Neural cell (in vitro differentiated cells): ENCODE data around the gene SETSIP. TPM values are rescaled to one million over a fixed set of nuclear protein-coding genes. Genes with fewer than 3 reads are reported as not detected.

Experiments
- H2AFZ ChIP-seq: fragments of 200-600, 300-800 bp; sonication (generic), shearing (Covaris generic); 2 replicates; pipeline ENCODE4 v1.6.0; 2014; ENCODE audit warnings: low read depth, mild to moderate bottlenecking, antibody characterized with exemption, low read length, moderate library complexity
- H3F3A ChIP-seq: fragments of 200-600 bp; shearing (Covaris generic); 2 replicates; pipeline ENCODE4 v1.6.1; 2016; ENCODE audit warnings: mild to moderate bottlenecking, moderate library complexity, mixed read lengths, antibody characterized with exemption, low read length; ENCODE audit not compliant: insufficient read depth, poor library complexity, severe bottlenecking
- H3K27ac ChIP-seq: fragments of 200-600, 300-800 bp; sonication (generic), shearing (Covaris generic); 2 replicates; pipeline ENCODE4 v1.5.1; 2014; ENCODE audit warnings: mild to moderate bottlenecking, low read length, moderate library complexity
- H3K27me3 ChIP-seq: fragments of 300-800, 200-600 bp; sonication (generic), shearing (Covaris generic); 2 replicates; pipeline ENCODE4 v1.6.0; 2014; ENCODE audit warnings: mild to moderate bottlenecking, low read depth, low read length, moderate library complexity; ENCODE audit not compliant: insufficient read depth
- H3K36me3 ChIP-seq: fragments of 300-800, 200-600 bp; sonication (generic), shearing (Covaris generic); 2 replicates; pipeline ENCODE4 v1.5.1; 2014; ENCODE audit warnings: mild to moderate bottlenecking, antibody characterized with exemption, low read length, moderate library complexity; ENCODE audit not compliant: insufficient read depth
- H3K4me2 ChIP-seq: fragments of 300-800, 200-600 bp; sonication (generic), shearing (Covaris generic); 2 replicates; pipeline ENCODE4 v1.6.0; 2014; ENCODE audit warnings: mild to moderate bottlenecking, low read length
- H3K4me3 ChIP-seq: fragments of 300-800, 200-600 bp; sonication (generic), shearing (Covaris generic); 2 replicates; pipeline ENCODE4 v1.5.1; 2014; ENCODE audit warnings: mild to moderate bottlenecking, low read length, moderate library complexity
- H3K79me2 ChIP-seq: fragments of 200-600 bp; shearing (Covaris generic); replicated peaks from 2 replicates; pipeline ENCODE4 v1.6.0; 2014; ENCODE audit warnings: mild to moderate bottlenecking, low read length, moderate library complexity; ENCODE audit not compliant: insufficient read depth
- H3K9ac ChIP-seq: fragments of 300-800, 200-600 bp; sonication (generic), shearing (Covaris generic); 2 replicates; pipeline ENCODE4 v1.6.1; 2016; ENCODE audit warnings: mild to moderate bottlenecking, low read length, mixed read lengths
- H3K9me2 ChIP-seq: fragments of 200-600 bp; shearing (Covaris generic); 2 replicates; pipeline ENCODE4 v1.6.1; 2016; ENCODE audit warnings: mild to moderate bottlenecking, low read length, mixed read lengths; ENCODE audit not compliant: insufficient read depth
- H3K9me3 ChIP-seq: fragments of 200-600, 300-800 bp; sonication (generic), shearing (Covaris generic); 2 replicates; pipeline ENCODE4 v1.6.1; 2016; ENCODE audit warnings: mild to moderate bottlenecking, mixed run types, low read length, moderate library complexity, mixed read lengths
- H4K20me1 ChIP-seq: fragments of 200-600 bp; shearing (Covaris generic); 2 replicates; pipeline ENCODE4 v1.6.1; 2016; ENCODE audit warnings: mild to moderate bottlenecking, mixed run types; ENCODE audit not compliant: insufficient read depth
- EP300 ChIP-seq: fragments of 450-650 bp; conservative IDR thresholded peaks from 2 replicates; pipeline ENCODE4 v1.6.1; 2014; ENCODE audit warnings: antibody characterized with exemption, mild to moderate bottlenecking, moderate library complexity; ENCODE audit not compliant: poor library complexity, severe bottlenecking
- EZH2 ChIP-seq: fragments of 200-600, 300-800 bp; shearing (Covaris generic), sonication (generic); IDR thresholded peaks from 2 replicates; pipeline ENCODE4 v1.6.1; 2014; ENCODE audit warnings: antibody characterized with exemption, low read length, borderline replicate concordance, mild to moderate bottlenecking; ENCODE audit not compliant: insufficient read depth, poor library complexity, severe bottlenecking
- MXI1 ChIP-seq: fragments of 450-650 bp; conservative IDR thresholded peaks from 2 replicates; pipeline ENCODE4 v1.6.1; 2014; ENCODE audit warnings: antibody characterized with exemption, mild to moderate bottlenecking; ENCODE audit not compliant: poor library complexity, severe bottlenecking
- POLR2AphosphoS5 ChIP-seq: IDR thresholded peaks from 2 replicates; pipeline ENCODE4 v1.6.1; 2012
- RAD21 ChIP-seq: fragments of 450-650 bp; conservative IDR thresholded peaks from 2 replicates; pipeline ENCODE4 v1.6.1; 2014; ENCODE audit warnings: antibody characterized with exemption, mild to moderate bottlenecking, moderate library complexity
- SMC3 ChIP-seq: fragments of 450-650 bp; conservative IDR thresholded peaks from 2 replicates; pipeline ENCODE4 v1.6.1; 2014; ENCODE audit warnings: antibody characterized with exemption, mild to moderate bottlenecking, moderate library complexity; ENCODE audit not compliant: poor library complexity
- TAF1 ChIP-seq: IDR thresholded peaks from 2 replicates; pipeline ENCODE4 v1.6.1; 2012; ENCODE audit warnings: low read depth
- polyA plus RNA-seq: library from polyadenylated mRNA; depleted of rRNA; stranded (reverse); fragments of >200 nt; gene quantifications from 2 replicates; pipeline ENCODE4 v1.2.3, GENCODE V29; 2014
- TF ChIP-seq, protein P1 (sequence below): IDR thresholded peaks from 2 replicates; pipeline ENCODE4 v1.6.1; 2012; ENCODE audit warnings: borderline replicate concordance
- TF ChIP-seq, protein P2 (sequence below): fragments of 450-650 bp; IDR thresholded peaks from 2 replicates; pipeline ENCODE4 v1.5.1; 2014; ENCODE audit warnings: antibody characterized with exemption, mild to moderate bottlenecking, moderate library complexity; ENCODE audit not compliant: poor library complexity, severe bottlenecking

The SETSIP gene
- polyA plus RNA-seq, 1 donor from 2014 or later: not detected

DNA sequence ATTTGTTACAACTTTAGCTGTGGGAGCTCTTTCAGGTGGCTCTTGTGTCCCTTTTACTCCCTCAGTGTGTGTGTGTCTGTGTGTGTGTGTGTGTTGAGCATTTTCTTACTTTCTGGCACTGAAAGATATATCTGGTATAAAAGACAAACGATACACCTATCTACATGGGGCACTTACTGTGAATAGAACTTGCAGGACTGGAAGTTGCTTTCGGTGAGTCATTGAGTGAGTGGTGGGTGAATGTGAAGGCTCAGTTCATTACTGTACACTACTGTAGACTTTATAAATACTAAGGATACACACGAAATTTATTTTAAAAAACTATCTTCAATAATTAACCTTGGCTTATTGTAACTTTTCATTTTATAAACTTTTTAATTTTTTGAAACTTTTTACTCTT, 43.6 kb upstream of the SETSIP start:
- Histone ChIP-seq H3K27me3 (no peaks in the 10 kb centered on the region), H3K9me2 (no peaks in the 10 kb centered on the region), H3K79me2 (no peaks in the 10 kb centered on the region), H3K36me3 (no peaks in the 10 kb centered on the region), H4K20me1 (no peaks in the 10 kb centered on the region), H3F3A (no peaks in the 10 kb centered on the region), H3K9me3 (no peaks in the 10 kb centered on the region), H3K4me2 (no peak overlapping the region), H2AFZ (no peak overlapping the region), H3K4me3 (no peak overlapping the region), H3K9ac (no peak overlapping the region), H3K27ac (no peak overlapping the region)
- TF ChIP-seq, protein P1, sequence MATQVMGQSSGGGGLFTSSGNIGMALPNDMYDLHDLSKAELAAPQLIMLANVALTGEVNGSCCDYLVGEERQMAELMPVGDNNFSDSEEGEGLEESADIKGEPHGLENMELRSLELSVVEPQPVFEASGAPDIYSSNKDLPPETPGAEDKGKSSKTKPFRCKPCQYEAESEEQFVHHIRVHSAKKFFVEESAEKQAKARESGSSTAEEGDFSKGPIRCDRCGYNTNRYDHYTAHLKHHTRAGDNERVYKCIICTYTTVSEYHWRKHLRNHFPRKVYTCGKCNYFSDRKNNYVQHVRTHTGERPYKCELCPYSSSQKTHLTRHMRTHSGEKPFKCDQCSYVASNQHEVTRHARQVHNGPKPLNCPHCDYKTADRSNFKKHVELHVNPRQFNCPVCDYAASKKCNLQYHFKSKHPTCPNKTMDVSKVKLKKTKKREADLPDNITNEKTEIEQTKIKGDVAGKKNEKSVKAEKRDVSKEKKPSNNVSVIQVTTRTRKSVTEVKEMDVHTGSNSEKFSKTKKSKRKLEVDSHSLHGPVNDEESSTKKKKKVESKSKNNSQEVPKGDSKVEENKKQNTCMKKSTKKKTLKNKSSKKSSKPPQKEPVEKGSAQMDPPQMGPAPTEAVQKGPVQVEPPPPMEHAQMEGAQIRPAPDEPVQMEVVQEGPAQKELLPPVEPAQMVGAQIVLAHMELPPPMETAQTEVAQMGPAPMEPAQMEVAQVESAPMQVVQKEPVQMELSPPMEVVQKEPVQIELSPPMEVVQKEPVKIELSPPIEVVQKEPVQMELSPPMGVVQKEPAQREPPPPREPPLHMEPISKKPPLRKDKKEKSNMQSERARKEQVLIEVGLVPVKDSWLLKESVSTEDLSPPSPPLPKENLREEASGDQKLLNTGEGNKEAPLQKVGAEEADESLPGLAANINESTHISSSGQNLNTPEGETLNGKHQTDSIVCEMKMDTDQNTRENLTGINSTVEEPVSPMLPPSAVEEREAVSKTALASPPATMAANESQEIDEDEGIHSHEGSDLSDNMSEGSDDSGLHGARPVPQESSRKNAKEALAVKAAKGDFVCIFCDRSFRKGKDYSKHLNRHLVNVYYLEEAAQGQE: no peak
- TF ChIP-seq MXI1: no peak
- TF ChIP-seq POLR2AphosphoS5: no peak
- no peak for TF ChIP-seq EZH2

DNA sequence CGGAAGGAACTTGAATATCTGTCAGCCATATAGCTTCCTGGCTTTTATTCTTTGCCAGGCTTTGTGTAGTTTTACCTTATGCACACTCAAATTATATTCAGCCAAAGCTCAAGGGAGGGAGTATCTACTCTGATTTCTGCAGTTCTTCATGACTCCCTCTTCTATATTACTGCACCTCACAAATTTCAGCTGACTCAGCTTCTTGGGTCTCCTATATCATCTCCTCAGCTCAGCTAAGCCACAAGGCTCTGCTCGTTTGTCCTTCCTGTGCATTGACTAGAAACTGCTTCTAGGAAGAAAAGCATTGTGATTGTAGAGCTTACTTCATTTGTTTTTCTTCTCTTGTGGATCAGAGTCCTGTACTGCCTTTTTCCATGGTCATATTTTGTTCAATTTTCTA, 42.3 kb upstream of the SETSIP start:
- Histone ChIP-seq H2AFZ (no peak overlapping the region), H4K20me1 (no peaks in the 10 kb centered on the region), H3K9me2 (no peaks in the 10 kb centered on the region), H3K27me3 (no peaks in the 10 kb centered on the region), H3K79me2 (no peaks in the 10 kb centered on the region), H3K9me3 (no peaks in the 10 kb centered on the region), H3K27ac (no peak overlapping the region), H3K4me3 (no peak overlapping the region), H3F3A (no peaks in the 10 kb centered on the region), H3K36me3 (no peaks in the 10 kb centered on the region), H3K4me2 (no peak overlapping the region), H3K9ac (no peak overlapping the region)
- no peak for TF ChIP-seq RAD21
- TF ChIP-seq POLR2AphosphoS5: no peak
- no peak for TF ChIP-seq TAF1
- TF ChIP-seq, protein P1: no peak
- no peak for TF ChIP-seq SMC3
- TF ChIP-seq MXI1: no peak
- no peak for TF ChIP-seq EP300
- TF ChIP-seq EZH2: no peak
- TF ChIP-seq, protein P2, sequence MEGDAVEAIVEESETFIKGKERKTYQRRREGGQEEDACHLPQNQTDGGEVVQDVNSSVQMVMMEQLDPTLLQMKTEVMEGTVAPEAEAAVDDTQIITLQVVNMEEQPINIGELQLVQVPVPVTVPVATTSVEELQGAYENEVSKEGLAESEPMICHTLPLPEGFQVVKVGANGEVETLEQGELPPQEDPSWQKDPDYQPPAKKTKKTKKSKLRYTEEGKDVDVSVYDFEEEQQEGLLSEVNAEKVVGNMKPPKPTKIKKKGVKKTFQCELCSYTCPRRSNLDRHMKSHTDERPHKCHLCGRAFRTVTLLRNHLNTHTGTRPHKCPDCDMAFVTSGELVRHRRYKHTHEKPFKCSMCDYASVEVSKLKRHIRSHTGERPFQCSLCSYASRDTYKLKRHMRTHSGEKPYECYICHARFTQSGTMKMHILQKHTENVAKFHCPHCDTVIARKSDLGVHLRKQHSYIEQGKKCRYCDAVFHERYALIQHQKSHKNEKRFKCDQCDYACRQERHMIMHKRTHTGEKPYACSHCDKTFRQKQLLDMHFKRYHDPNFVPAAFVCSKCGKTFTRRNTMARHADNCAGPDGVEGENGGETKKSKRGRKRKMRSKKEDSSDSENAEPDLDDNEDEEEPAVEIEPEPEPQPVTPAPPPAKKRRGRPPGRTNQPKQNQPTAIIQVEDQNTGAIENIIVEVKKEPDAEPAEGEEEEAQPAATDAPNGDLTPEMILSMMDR: no peak
